Activated naive CD4-positive, alpha-beta T cell treated with anti-CD3 and anti-CD28 coated beads for 36 hours (primary cell): ENCODE results near the gene ZNF821. TPM values are rescaled to one million over a fixed set of nuclear protein-coding genes. Genes with fewer than 3 reads are reported as not detected.

Source experiments
- CTCF ChIA-PET: fragments of 350-600 bp; sonication (Branson Sonifier 250); formaldehyde crosslinking; loops from one replicate; lab custom pipeline; 2021; ENCODE audit warnings: antibody characterized with exemption; lab: Charles Lee
- DNase-seq: peaks from one replicate; pipeline ENCODE4 v3.0.0-alpha.2; 2020
- H3K27ac Mint-ChIP-seq: one replicate; pipeline ENCODE4 v1.8.0; 2021; ENCODE audit warnings: mild to moderate bottlenecking, mixed read lengths
- H3K27me3 Mint-ChIP-seq: one replicate; pipeline ENCODE4 v1.8.0; 2021; ENCODE audit warnings: low read depth, mixed read lengths
- H3K36me3 Mint-ChIP-seq: one replicate; pipeline ENCODE4 v1.8.0; 2021; ENCODE audit warnings: low read depth, mixed read lengths
- H3K4me1 Mint-ChIP-seq: one replicate; pipeline ENCODE4 v1.8.0; 2021; ENCODE audit warnings: low read depth, mixed read lengths
- H3K4me3 Mint-ChIP-seq: one replicate; pipeline ENCODE4 v1.8.0; 2021; ENCODE audit warnings: mild to moderate bottlenecking, moderate library complexity, mixed read lengths
- H3K9me3 Mint-ChIP-seq: one replicate; pipeline ENCODE4 v1.8.0; 2021; ENCODE audit warnings: mixed read lengths
- intact Hi-C: fragments of 100-400 bp; cut with micrococcal nuclease; formaldehyde crosslinking; loops from one replicate; pipeline ENCODE4 v1.15.1; 2023
- total RNA-seq, 2 experiments: library from RNA; stranded (reverse); gene quantifications; one replicate each; pipeline ENCODE4 v1.2.3, GENCODE V29; 2021

ZNF821 gene
- total RNA-seq, 2 experiments from 2014 or later, result 5.9 TPM

DNA sequence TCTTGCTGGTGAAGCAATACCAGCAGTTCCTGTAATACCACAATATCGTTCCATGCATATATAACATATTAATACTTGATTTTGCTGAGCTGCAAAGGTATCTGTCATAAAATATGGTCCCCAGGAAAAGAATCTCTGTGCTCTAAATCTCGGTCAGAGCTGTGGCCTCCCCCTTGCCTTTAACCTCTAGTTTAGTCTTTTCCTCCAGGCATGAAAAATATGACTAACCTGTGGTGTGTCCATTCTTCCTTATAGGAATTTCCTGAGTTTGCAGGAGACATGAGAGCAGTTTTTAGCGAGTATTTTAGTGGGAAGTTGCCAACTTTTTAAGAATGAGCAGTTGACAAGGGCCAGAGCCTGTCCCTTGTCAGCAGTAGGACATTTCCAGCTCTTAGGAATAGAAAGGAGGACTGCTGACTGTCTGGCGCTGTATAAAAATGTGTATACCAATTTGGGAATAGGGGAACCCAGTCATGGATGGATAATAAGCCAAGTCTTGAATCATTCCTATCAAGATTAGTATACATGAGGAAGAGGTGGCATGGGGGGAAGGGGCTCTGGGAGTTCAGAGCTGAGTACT is 29.5 kb downstream of the ZNF821 start:
- no peaks in the 10 kb centered on the region for H3K27me3 Mint-ChIP-seq
- H3K36me3 Mint-ChIP-seq, result peaks cover 16% of the 10 kb centered on the region
- DNase-seq, result no peak
- H3K4me3 Mint-ChIP-seq, result no peak overlapping the region
- no peak overlapping the region for H3K27ac Mint-ChIP-seq
- H3K9me3 Mint-ChIP-seq, result no peaks in the 10 kb centered on the region
- CTCF ChIA-PET, result interaction anchor here (3.1 kb wide), 1 partner anchor 28 kb away, joined by 11 read pairs; no protein-coding TSS in a partner anchor
- intact Hi-C loops, result no loop called here
- peaks cover 52% of the 10 kb centered on the region for H3K4me1 Mint-ChIP-seq

DNA sequence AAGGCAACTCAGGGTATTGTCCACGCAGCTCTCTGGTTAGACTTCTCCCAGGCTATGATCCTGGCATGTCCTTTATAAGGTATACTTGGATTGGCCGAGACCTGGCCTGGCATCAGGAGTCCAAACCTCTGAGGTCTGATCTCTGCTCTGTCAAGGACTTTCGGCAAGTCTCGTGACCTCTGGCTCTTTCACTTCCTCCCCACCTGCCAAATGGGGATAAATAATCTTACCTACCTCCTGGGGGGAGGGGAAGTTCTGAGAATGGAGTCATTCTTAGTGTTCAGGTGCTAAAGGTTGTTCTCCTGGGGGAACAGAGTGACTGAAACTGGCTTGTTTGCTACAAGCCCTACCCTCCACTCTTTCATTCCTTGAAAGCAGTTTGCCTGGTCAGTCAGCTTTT is 30.6 kb downstream of the ZNF821 start:
- Mint-ChIP-seq H3K36me3 (peaks cover 22% of the 10 kb centered on the region), H3K4me3 (no peak overlapping the region), H3K27ac (peak overlapping the region; percentile 20), H3K4me1 (peaks cover 52% of the 10 kb centered on the region), H3K9me3 (no peaks in the 10 kb centered on the region), H3K27me3 (no peaks in the 10 kb centered on the region)
- no peak for DNase-seq
- intact Hi-C loops, result loop anchor here (1.0 kb wide), 1 partner anchor 8 kb away; the partner anchor contains the start of gene ATXN1L
- CTCF ChIA-PET, result interaction anchor here (0.9 kb wide), 1 partner anchor 29 kb away, joined by 3 read pairs; no protein-coding TSS in a partner anchor

DNA sequence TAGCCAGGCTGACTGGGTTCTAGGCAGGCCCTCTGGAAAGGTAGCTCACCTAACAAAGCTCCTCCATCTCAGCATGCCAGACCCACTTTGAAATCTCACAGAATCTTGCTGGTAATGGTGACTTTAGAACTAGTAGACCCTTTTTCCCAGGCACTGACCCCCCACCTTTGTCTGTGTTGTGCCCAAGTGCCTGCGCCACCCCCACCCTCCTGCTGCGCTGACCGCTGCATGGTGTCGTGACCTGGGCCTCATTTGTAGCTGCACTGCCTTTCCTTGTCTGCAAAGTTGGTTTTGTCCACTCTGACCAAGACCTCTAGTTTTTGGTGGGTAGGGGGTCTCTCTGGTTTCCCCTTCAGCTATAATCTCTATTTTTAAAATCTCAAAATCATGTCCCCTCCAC is 31.4 kb downstream of the ZNF821 start:
- no peak overlapping the region for H3K4me3 Mint-ChIP-seq
- no peaks in the 10 kb centered on the region for H3K27me3 Mint-ChIP-seq
- peaks cover 58% of the 10 kb centered on the region for H3K4me1 Mint-ChIP-seq
- H3K36me3 Mint-ChIP-seq, result peaks cover 24% of the 10 kb centered on the region
- CTCF ChIA-PET, result interaction anchor here (0.9 kb wide), 1 partner anchor 30 kb away, joined by 3 read pairs; no protein-coding TSS in a partner anchor
- intact Hi-C loops, result no loop called here
- DNase-seq, result no peak
- no peaks in the 10 kb centered on the region for H3K9me3 Mint-ChIP-seq
- no peak overlapping the region for H3K27ac Mint-ChIP-seq

DNA sequence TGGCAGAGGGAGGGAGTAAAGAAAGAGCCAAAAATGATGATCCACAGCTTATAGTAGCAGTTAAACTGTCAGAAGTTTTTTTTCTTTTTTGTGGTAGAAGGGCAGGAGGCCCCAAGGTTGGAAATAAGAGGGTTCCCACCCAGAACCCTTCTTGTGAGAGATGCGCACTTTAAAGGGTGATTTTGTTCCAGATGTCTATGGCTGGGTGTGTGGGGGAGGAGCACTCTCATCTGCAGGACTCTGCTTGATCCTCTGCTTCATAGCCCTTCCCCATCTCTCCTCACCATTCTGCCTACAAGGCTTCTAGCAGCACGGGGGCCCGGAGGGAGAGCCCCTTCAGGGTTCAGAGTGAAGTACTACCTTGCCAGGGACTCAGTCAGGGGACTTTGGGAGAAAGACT is 31.8 kb downstream of the ZNF821 start:
- Mint-ChIP-seq H3K4me3 (no peak overlapping the region), H3K9me3 (no peaks in the 10 kb centered on the region), H3K27me3 (no peaks in the 10 kb centered on the region), H3K27ac (no peak overlapping the region), H3K36me3 (peaks cover 24% of the 10 kb centered on the region), H3K4me1 (peaks cover 62% of the 10 kb centered on the region)
- CTCF ChIA-PET, result no interaction called here
- no peak for DNase-seq
- intact Hi-C loops, result no loop called here

DNA sequence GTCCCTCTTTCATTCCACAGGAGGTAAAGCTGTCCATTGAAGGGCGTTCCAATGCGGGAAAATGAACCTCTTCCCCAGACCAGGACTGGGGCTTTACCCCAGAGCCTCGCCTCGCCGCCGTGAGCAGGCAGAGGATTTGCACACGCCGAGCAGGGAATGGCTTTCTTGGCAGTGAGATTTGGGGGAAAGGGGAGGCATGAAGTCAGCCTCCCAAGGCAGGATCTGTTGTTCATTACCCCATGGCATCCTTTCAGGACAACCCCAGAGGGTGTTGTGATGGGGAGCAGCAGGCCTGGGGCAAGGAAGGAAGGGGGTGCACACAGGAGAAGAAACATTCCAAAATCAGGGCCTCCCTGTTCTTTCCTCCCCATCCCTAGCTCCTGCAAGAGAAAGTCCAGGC is 32.2 kb downstream of the ZNF821 start:
- Mint-ChIP-seq H3K4me1 (peaks cover 66% of the 10 kb centered on the region), H3K27me3 (no peaks in the 10 kb centered on the region), H3K27ac (no peak overlapping the region), H3K36me3 (peaks cover 24% of the 10 kb centered on the region), H3K9me3 (no peaks in the 10 kb centered on the region), H3K4me3 (no peak overlapping the region)
- CTCF ChIA-PET, result interaction anchor here (1.3 kb wide), 1 partner anchor 21 kb away, joined by 3 read pairs; no protein-coding TSS in a partner anchor
- intact Hi-C loops, result no loop called here
- no peak for DNase-seq

DNA sequence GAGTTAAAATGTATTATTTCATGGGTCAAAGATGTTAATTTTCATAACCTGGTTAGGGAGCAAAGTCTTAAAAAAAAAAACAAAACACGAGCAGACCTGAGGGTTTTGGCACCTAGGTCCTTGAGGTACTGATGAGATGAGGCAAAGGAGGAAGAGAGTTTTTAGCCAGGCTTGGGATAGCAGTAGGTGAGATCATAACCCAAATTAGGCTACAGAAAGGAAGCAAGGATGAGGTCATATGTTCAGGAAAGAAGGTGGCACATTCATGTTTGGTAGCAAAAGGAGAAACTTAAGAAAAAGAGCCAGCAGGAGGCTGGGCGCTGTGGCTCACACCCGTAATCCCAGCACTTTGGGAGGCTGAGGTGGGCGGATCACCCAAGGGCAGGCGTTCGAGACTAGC is 35.4 kb downstream of the ZNF821 start:
- no peaks in the 10 kb centered on the region for H3K27me3 Mint-ChIP-seq
- DNase-seq, result no peak
- no peak overlapping the region for H3K4me3 Mint-ChIP-seq
- H3K4me1 Mint-ChIP-seq, result peaks cover 51% of the 10 kb centered on the region
- no peak overlapping the region for H3K27ac Mint-ChIP-seq
- H3K36me3 Mint-ChIP-seq, result peaks cover 22% of the 10 kb centered on the region
- CTCF ChIA-PET, result no interaction called here
- no peaks in the 10 kb centered on the region for H3K9me3 Mint-ChIP-seq
- intact Hi-C loops, result no loop called here

DNA sequence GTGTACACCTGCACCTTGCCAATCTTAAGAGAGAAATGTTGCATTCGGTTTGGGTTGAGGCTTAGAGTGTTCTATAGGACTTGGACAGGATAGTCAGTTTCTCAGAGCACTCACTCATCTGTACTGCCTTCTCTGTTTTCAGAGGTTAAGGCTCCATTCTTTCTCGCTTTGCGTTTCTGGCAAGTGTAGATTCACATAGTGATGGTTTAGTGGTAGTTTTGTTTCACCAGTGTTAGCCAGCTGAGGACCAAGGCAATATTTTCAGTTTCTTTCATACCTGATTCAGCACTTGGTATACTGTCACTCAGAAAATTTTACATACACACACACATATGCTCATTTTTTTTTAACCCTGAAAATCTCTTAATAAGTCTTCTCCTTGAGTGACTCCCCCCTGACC is 36.9 kb downstream of the ZNF821 start:
- peak overlapping the region; percentile 50 for H3K27ac Mint-ChIP-seq
- peaks cover 50% of the 10 kb centered on the region for H3K4me1 Mint-ChIP-seq
- CTCF ChIA-PET, result interaction anchor here (1.0 to 1.1 kb wide), 2 partner anchors 11 to 35 kb away, joined by 4 to 6 read pairs; no protein-coding TSS in a partner anchor
- DNase-seq, result no peak
- peaks cover 17% of the 10 kb centered on the region for H3K36me3 Mint-ChIP-seq
- H3K9me3 Mint-ChIP-seq, result no peaks in the 10 kb centered on the region
- intact Hi-C loops, result no loop called here
- H3K27me3 Mint-ChIP-seq, result no peaks in the 10 kb centered on the region
- H3K4me3 Mint-ChIP-seq, result peak overlapping the region; percentile 88

DNA sequence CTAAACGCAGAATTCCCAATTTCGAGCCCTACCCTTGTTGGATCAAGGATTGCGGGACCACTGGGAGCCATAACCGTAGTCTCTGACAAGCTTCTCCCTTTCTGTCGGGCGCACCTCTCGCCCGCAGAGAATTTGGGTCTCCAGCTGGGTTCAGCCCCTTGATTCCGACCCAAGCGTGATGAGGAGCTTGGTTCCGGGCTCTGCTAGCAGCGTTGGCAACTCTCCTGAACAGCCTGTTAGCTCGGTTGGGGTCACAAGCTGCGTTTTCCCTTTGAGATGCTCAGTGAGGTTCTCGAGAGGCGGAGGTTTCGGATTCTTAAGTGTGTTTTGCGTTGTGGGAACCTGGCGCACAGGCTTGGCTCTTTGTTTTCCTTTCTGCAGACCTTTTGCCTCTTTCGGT is 37.6 kb downstream of the ZNF821 start:
- peak overlapping the region; percentile 88 for H3K4me3 Mint-ChIP-seq
- peak; percentile 39 for DNase-seq
- peak overlapping the region; percentile 50 for H3K27ac Mint-ChIP-seq
- H3K4me1 Mint-ChIP-seq, result peaks cover 46% of the 10 kb centered on the region
- no peaks in the 10 kb centered on the region for H3K27me3 Mint-ChIP-seq
- H3K36me3 Mint-ChIP-seq, result peaks cover 17% of the 10 kb centered on the region
- CTCF ChIA-PET, result interaction anchor here (1.0 to 1.1 kb wide), 2 partner anchors 12 to 36 kb away, joined by 4 to 6 read pairs; no protein-coding TSS in a partner anchor
- no peaks in the 10 kb centered on the region for H3K9me3 Mint-ChIP-seq
- intact Hi-C loops, result no loop called here

DNA sequence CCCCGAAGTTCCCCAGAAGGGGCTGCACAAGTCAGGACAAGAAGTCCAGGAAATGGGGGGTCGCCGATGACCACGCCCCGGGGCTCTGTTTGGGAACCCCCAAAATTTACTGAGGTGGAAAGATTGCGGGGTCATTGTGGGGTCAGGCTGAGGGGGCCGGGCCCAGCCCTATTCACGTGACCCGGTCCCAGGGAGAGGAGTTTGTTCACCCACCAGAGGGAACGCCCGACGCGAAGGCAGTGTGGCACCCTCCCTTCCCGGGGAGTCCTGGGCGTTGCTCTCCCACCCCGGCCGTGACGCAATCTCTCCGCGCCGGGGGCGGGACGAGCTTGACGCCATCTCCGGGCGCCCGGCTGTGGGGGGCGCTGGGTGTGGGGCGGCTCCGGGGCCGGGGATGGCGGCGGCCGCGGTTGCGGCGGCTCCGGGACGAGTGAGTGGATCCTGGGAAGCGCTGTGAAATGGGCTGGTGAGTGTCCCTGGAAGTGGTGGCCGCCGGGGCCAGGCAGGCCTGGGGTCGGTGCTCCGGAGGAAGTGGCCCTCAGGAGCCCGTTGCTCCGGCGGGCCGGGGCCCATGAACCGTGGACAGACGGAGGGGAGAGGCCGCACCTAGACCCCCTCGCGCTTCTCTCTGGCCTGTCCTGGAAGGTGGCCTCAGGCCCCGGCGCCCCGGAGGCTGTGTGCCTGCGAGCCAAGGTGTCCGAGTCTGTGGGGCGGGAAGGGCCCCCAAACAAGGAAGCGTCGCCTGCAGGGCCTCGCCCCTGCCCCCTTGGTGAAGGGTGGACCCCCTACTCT is 38.1 kb downstream of the ZNF821 start, which contains the start of gene ATXN1L:
Gene ATXN1L, plus strand, starts transcription at position 338 of the 792 bp plus-strand sequence. CDS start 3,765 bp downstream, outside the sequence.
- intact Hi-C loops, result loop anchor here (1.0 kb wide), 2 partner anchors 7 to 162 kb away; partner anchors contain the start of gene DHODH
- Mint-ChIP-seq H3K4me1 (peaks cover 44% of the 10 kb centered on the region), H3K4me3 (peak within 1 kb of the TSS; percentile 88), H3K9me3 (no peaks in the 10 kb centered on the region), H3K27ac (peak within 1 kb of the TSS; percentile 93), H3K36me3 (peaks cover 16% of the 10 kb centered on the region), H3K27me3 (no peaks in the 10 kb centered on the region)
- CTCF ChIA-PET, result interaction anchor here (0.6 to 1.1 kb wide), 4 partner anchors 12 to 40 kb away, joined by 3 to 6 read pairs (median 4); no protein-coding TSS in a partner anchor
- peak; percentile 90 for DNase-seq

DNA sequence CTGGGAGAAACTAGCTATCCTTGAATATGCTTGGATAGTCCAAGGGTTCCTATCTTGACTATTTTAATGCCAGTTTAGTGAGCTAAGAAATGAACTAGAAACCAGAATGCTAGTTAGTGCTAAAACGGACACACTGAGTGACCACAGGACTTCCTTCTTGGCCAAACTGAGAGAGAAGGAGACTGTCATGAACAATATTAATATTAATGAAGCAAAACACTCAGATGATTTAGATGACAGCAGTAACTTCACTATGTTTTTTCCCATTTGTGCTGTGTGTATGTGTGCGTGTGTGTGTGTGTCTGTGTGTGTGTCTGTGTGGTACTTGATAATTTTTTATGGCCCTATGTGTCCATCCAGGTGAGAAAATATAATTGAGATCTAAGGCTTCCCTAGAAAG is 40.4 kb downstream of the ZNF821 start:
- H3K27ac Mint-ChIP-seq, result peak overlapping the region; percentile 11
- H3K27me3 Mint-ChIP-seq, result no peaks in the 10 kb centered on the region
- H3K4me1 Mint-ChIP-seq, result peaks cover 44% of the 10 kb centered on the region
- H3K4me3 Mint-ChIP-seq, result no peak overlapping the region
- H3K9me3 Mint-ChIP-seq, result no peaks in the 10 kb centered on the region
- no peak for DNase-seq
- CTCF ChIA-PET, result interaction anchor here (1.0 to 2.0 kb wide), 3 partner anchors 28 to 41 kb away, joined by 3 to 21 read pairs (median 8); no protein-coding TSS in a partner anchor
- intact Hi-C loops, result no loop called here
- H3K36me3 Mint-ChIP-seq, result peaks cover 4% of the 10 kb centered on the region

DNA sequence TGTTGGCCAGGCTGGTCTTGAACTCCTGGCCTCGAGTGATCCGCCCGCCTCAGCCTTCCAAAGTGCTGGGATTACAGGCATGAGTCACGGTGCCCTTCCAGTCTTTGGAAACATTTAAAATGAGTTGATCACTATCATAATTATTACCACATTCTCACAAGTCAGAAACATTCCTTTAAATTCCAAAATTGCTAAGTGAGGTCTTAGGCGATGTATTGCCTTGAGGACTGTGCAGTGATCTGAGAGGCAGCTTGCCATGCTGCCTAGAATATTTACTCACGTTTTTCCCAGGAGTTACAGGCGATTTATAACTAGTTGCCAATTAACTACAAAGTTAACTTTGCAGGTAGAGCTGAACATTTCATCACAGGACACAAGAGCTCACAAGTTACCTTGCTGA is 43.9 kb downstream of the ZNF821 start:
- DNase-seq, result no peak
- no peaks in the 10 kb centered on the region for H3K9me3 Mint-ChIP-seq
- no peak overlapping the region for H3K4me3 Mint-ChIP-seq
- CTCF ChIA-PET, result interaction anchor here (1.0 to 1.3 kb wide), 2 partner anchors 29 to 43 kb away, joined by 3 read pairs; no protein-coding TSS in a partner anchor
- intact Hi-C loops, result no loop called here
- peaks cover 20% of the 10 kb centered on the region for H3K4me1 Mint-ChIP-seq
- H3K27ac Mint-ChIP-seq, result no peak overlapping the region
- H3K36me3 Mint-ChIP-seq, result no peaks in the 10 kb centered on the region
- no peaks in the 10 kb centered on the region for H3K27me3 Mint-ChIP-seq

DNA sequence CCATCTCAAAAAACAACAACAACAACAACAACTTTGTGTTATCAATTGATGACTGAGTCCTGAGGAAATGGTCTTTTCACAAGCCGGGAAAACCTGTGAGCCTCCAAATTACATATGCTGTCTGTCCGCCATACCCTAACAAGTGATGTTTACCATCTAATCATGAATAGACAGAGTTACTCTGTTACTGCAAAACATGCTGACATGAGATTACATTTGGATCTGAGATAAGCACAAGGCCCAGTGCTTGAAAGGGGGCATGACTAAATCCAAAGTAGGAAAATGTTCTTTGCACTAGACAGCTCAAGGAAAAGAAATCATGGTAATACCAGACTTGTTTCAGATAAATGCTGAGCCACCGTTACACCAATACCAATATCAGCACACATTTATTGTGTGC is 46.8 kb downstream of the ZNF821 start:
- no peaks in the 10 kb centered on the region for H3K36me3 Mint-ChIP-seq
- no peak overlapping the region for H3K4me3 Mint-ChIP-seq
- DNase-seq, result no peak
- no peak overlapping the region for H3K27ac Mint-ChIP-seq
- H3K9me3 Mint-ChIP-seq, result no peaks in the 10 kb centered on the region
- H3K4me1 Mint-ChIP-seq, result peaks cover 4% of the 10 kb centered on the region
- no peaks in the 10 kb centered on the region for H3K27me3 Mint-ChIP-seq
- CTCF ChIA-PET, result interaction anchor here (0.6 kb wide), 1 partner anchor 20 kb away, joined by 3 read pairs; no protein-coding TSS in a partner anchor
- intact Hi-C loops, result no loop called here
